SK-N-SH (cell line): ENCODE data around the gene AFF3. TPM values are rescaled to one million over a fixed set of nuclear protein-coding genes. Genes with fewer than 3 reads are reported as not detected.

ENCODE experiments used
- CTCF ChIA-PET: fragments of 300-600, 350-600 bp; formaldehyde crosslinking; extraction: SDS; loops from one replicate; lab custom pipeline; 2021; lab: Yijun Ruan, JAX
- POLR2A ChIA-PET: fragments of 350-600 bp; sonication (Branson Sonifier 250); formaldehyde crosslinking; extraction: SDS; loops from one replicate; lab custom pipeline; 2020; ENCODE audit warnings: antibody characterized with exemption, inconsistent platforms; lab: Yijun Ruan, JAX
- DNase-seq: peaks from one replicate; pipeline ENCODE4 v3.0.0; 2012
- H2AFZ ChIP-seq: fragments of 200-600 bp; sonication (generic); 2 replicates; pipeline ENCODE4 v1.8.1; 2016; ENCODE audit warnings: antibody characterized with exemption, mild to moderate bottlenecking, low read depth
- H3F3A ChIP-seq: fragments of 200-600 bp; sonication (generic); replicated peaks from 2 replicates; pipeline ENCODE3; 2016; ENCODE audit warnings: antibody characterized with exemption, mild to moderate bottlenecking; ENCODE audit not compliant: insufficient read depth
- H3K27ac ChIP-seq, 2 experiments: fragments of 200-500 bp in 1 of 2; fragments of 200-600 bp in 1 of 2; sonication (Bioruptor generic) in 1 of 2; sonication (generic), shearing (Covaris generic) in 1 of 2; 2 replicates each; pipeline versions ENCODE4 v1.5.1 to v1.6.1; 2014 to 2016; ENCODE audit warnings: low read depth in 2 of 2, inconsistent platforms in 1 of 2, low read length in 1 of 2, mild to moderate bottlenecking in 1 of 2, mixed read lengths in 1 of 2
- H3K27me3 ChIP-seq: fragments of 200-600 bp; sonication (generic), shearing (Covaris generic); 2 replicates; pipeline ENCODE4 v1.6.1; 2016; ENCODE audit warnings: mixed run types; ENCODE audit not compliant: insufficient read depth
- H3K36me3 ChIP-seq, 2 experiments: fragments of 200-500 bp in 1 of 2; fragments of 200-600 bp in 1 of 2; sonication (Bioruptor generic) in 1 of 2; sonication (generic) in 1 of 2; replicated peaks in 1 of 2; 2 replicates each; pipeline versions ENCODE3 to v1.5.1; 2014 to 2016; ENCODE audit warnings: low read length in 1 of 2, mild to moderate bottlenecking in 1 of 2; ENCODE audit not compliant: insufficient read depth in 2 of 2, control insufficient read depth in 1 of 2
- H3K4me1 ChIP-seq, 2 experiments: fragments of 200-500 bp in 1 of 2; fragments of 200-600 bp in 1 of 2; sonication (Bioruptor generic) in 1 of 2; sonication (generic), shearing (Covaris generic) in 1 of 2; 2 replicates each; pipeline versions ENCODE4 v1.5.1 to v1.6.1; 2014 to 2016; ENCODE audit warnings: low read depth in 1 of 2, low read length in 1 of 2, mixed run types in 1 of 2; ENCODE audit not compliant: insufficient read depth in 2 of 2, control insufficient read depth in 1 of 2
- H3K4me2 ChIP-seq: fragments of 200-600 bp; sonication (generic), shearing (Covaris generic); 2 replicates; pipeline ENCODE4 v1.6.1; 2017; ENCODE audit warnings: mixed run types
- H3K4me3 ChIP-seq, 2 experiments: fragments of 200-500 bp in 1 of 2; fragments of 200-600 bp in 1 of 2; sonication (Bioruptor generic) in 1 of 2; sonication (generic), shearing (Covaris generic) in 1 of 2; 2 replicates each; pipeline versions ENCODE4 v1.5.1 to v1.8.1; 2014 to 2016; ENCODE audit warnings: low read depth in 2 of 2, inconsistent platforms in 1 of 2, low read length in 1 of 2, mild to moderate bottlenecking in 1 of 2, mixed read lengths in 1 of 2, moderate library complexity in 1 of 2
- H3K79me2 ChIP-seq: fragments of 200-600 bp; sonication (generic); 2 replicates; pipeline ENCODE4 v1.8.1; 2017; ENCODE audit warnings: mild to moderate bottlenecking; ENCODE audit not compliant: insufficient read depth
- H3K9ac ChIP-seq: fragments of 200-600 bp; sonication (generic); 2 replicates; pipeline ENCODE4 v1.6.1; 2017; ENCODE audit warnings: mixed run types
- H3K9me2 ChIP-seq: fragments of 200-600 bp; sonication (generic); 2 replicates; pipeline ENCODE4 v1.6.1; 2017; ENCODE audit warnings: mixed run types
- H3K9me3 ChIP-seq: fragments of 200-600 bp; sonication (generic); 2 replicates; pipeline ENCODE4 v1.6.1; 2017; ENCODE audit warnings: mixed run types, mild to moderate bottlenecking, moderate library complexity
- H4K20me1 ChIP-seq: fragments of 200-600 bp; sonication (generic); 2 replicates; pipeline ENCODE4 v1.6.1; 2017; ENCODE audit warnings: mild to moderate bottlenecking, mixed run types; ENCODE audit not compliant: insufficient read depth
- CHD2 ChIP-seq: fragments of 150-350 bp; IDR thresholded peaks from 2 replicates; pipeline ENCODE4 v1.6.1; 2018; ENCODE audit warnings: low read length; ENCODE audit not compliant: partially characterized antibody
- ELF1 ChIP-seq: IDR thresholded peaks from 2 replicates; pipeline ENCODE4 v1.4.0; 2012
- EZH2phosphoT487 ChIP-seq: fragments of 200-600 bp; sonication (generic); IDR thresholded peaks from 2 replicates; pipeline ENCODE4 v1.6.1; 2017; ENCODE audit warnings: low read depth, mixed run types, mild to moderate bottlenecking, antibody characterized with exemption, moderate library complexity, borderline replicate concordance
- GATA2 ChIP-seq: sonication (generic); formaldehyde crosslinking; IDR thresholded peaks from 2 replicates; pipeline ENCODE4 v1.5.0; 2020; ENCODE audit warnings: mild to moderate bottlenecking, missing genetic modification reagents
- IRF3 ChIP-seq: fragments of 150-350 bp; IDR thresholded peaks from 2 replicates; pipeline ENCODE4 v1.6.1; 2016; ENCODE audit warnings: mild to moderate bottlenecking, low read depth, low read length
- JUND ChIP-seq: IDR thresholded peaks from 2 replicates; pipeline ENCODE4 v1.4.0; 2012
- MAX ChIP-seq: IDR thresholded peaks from 2 replicates; pipeline ENCODE4 v1.4.0; 2012; ENCODE audit warnings: low read depth
- MXI1 ChIP-seq: IDR thresholded peaks from 2 replicates; pipeline ENCODE4 v1.6.1; 2012; ENCODE audit warnings: mild to moderate bottlenecking, low read depth, low read length, improper control_type of control experiment
- NFIC ChIP-seq: IDR thresholded peaks from 2 replicates; pipeline ENCODE4 v1.4.0; 2012; ENCODE audit warnings: borderline replicate concordance
- NRF1 ChIP-seq: IDR thresholded peaks from 2 replicates; pipeline ENCODE4 v1.6.1; 2012; ENCODE audit warnings: low read depth, mild to moderate bottlenecking, low read length
- RAD21 ChIP-seq: IDR thresholded peaks from 2 replicates; pipeline ENCODE4 v1.6.1; 2012; ENCODE audit warnings: mild to moderate bottlenecking, low read length
- RCOR1 ChIP-seq: fragments of 150-350 bp; IDR thresholded peaks from 2 replicates; pipeline ENCODE4 v1.6.1; 2017; ENCODE audit warnings: antibody characterized with exemption, low read length
- REST ChIP-seq: IDR thresholded peaks from 2 replicates; pipeline ENCODE4 v1.6.1; 2012; ENCODE audit warnings: mild to moderate bottlenecking, low read depth, low read length, moderate library complexity
- RXRA ChIP-seq: IDR thresholded peaks from 2 replicates; pipeline ENCODE4 v1.4.0; 2012; ENCODE audit warnings: low read depth, mild to moderate bottlenecking, borderline replicate concordance
- SMC3 ChIP-seq: IDR thresholded peaks from 2 replicates; pipeline ENCODE4 v1.6.1; 2012; ENCODE audit warnings: low read depth, low read length, improper control_type of control experiment
- TEAD4 ChIP-seq: IDR thresholded peaks from 2 replicates; pipeline ENCODE4 v1.4.0; 2012; ENCODE audit warnings: mild to moderate bottlenecking, borderline replicate concordance; ENCODE audit not compliant: insufficient read depth
- USF1 ChIP-seq: IDR thresholded peaks from 2 replicates; pipeline ENCODE4 v1.4.0; 2012; ENCODE audit warnings: low read depth, borderline replicate concordance
- polyA plus RNA-seq, 3 experiments: library from polyadenylated mRNA; depleted of rRNA; stranded (reverse); fragments of >200 nt; gene quantifications; 2 replicates each; pipeline ENCODE4 v1.2.3, GENCODE V29; 2012
- TF ChIP-seq, protein P1 (sequence below): fragments of 200-600 bp; sonication (generic); IDR thresholded peaks from 2 replicates; pipeline ENCODE4 v1.6.1; 2017; ENCODE audit warnings: antibody characterized with exemption, mild to moderate bottlenecking, moderate library complexity
- TF ChIP-seq, protein P2 (sequence below): fragments of 150-350 bp; IDR thresholded peaks from 2 replicates; pipeline ENCODE4 v1.6.1; 2017; ENCODE audit warnings: antibody characterized with exemption, low read length, low read depth, borderline replicate concordance
- TF ChIP-seq, protein P3 (sequence below): IDR thresholded peaks from 2 replicates; pipeline ENCODE4 v1.4.0; 2012; ENCODE audit warnings: low read depth, borderline replicate concordance

Gene AFF3
- polyA plus RNA-seq, 1 of the 3 experiments (the other 2 are of a cell fraction), result 0.36 TPM

- H3K4me3 ChIP-seq, result no peak overlapping the region
- H3K4me1 ChIP-seq, result peaks cover 0 to 11% of the 10 kb centered on the region in 2 experiments; a peak in 1 of 4 replicates
- no peaks in the 10 kb centered on the region for H3K79me2 ChIP-seq
- no peaks in the 10 kb centered on the region for H3F3A ChIP-seq
- no peaks in the 10 kb centered on the region for H3K9me2 ChIP-seq
- H2AFZ ChIP-seq, result no peak overlapping the region
- TF ChIP-seq JUND (no peak), MAX (no peak), GATA2 (CRISPR knock-in tag) (no peak), MXI1 (no peak), TEAD4 (no peak), REST (no peak), SMC3 (no peak), IRF3 (no peak), USF1 (no peak), NRF1 (no peak), RAD21 (no peak), NFIC (no peak), CHD2 (no peak), ELF1 (no peak), RXRA (no peak), EZH2phosphoT487 (no peak), RCOR1 (no peak)
- TF ChIP-seq, protein P1, sequence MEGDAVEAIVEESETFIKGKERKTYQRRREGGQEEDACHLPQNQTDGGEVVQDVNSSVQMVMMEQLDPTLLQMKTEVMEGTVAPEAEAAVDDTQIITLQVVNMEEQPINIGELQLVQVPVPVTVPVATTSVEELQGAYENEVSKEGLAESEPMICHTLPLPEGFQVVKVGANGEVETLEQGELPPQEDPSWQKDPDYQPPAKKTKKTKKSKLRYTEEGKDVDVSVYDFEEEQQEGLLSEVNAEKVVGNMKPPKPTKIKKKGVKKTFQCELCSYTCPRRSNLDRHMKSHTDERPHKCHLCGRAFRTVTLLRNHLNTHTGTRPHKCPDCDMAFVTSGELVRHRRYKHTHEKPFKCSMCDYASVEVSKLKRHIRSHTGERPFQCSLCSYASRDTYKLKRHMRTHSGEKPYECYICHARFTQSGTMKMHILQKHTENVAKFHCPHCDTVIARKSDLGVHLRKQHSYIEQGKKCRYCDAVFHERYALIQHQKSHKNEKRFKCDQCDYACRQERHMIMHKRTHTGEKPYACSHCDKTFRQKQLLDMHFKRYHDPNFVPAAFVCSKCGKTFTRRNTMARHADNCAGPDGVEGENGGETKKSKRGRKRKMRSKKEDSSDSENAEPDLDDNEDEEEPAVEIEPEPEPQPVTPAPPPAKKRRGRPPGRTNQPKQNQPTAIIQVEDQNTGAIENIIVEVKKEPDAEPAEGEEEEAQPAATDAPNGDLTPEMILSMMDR, result no peak
- TF ChIP-seq, protein P2, sequence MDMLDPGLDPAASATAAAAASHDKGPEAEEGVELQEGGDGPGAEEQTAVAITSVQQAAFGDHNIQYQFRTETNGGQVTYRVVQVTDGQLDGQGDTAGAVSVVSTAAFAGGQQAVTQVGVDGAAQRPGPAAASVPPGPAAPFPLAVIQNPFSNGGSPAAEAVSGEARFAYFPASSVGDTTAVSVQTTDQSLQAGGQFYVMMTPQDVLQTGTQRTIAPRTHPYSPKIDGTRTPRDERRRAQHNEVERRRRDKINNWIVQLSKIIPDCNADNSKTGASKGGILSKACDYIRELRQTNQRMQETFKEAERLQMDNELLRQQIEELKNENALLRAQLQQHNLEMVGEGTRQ, result no peak
- TF ChIP-seq, protein P3, sequence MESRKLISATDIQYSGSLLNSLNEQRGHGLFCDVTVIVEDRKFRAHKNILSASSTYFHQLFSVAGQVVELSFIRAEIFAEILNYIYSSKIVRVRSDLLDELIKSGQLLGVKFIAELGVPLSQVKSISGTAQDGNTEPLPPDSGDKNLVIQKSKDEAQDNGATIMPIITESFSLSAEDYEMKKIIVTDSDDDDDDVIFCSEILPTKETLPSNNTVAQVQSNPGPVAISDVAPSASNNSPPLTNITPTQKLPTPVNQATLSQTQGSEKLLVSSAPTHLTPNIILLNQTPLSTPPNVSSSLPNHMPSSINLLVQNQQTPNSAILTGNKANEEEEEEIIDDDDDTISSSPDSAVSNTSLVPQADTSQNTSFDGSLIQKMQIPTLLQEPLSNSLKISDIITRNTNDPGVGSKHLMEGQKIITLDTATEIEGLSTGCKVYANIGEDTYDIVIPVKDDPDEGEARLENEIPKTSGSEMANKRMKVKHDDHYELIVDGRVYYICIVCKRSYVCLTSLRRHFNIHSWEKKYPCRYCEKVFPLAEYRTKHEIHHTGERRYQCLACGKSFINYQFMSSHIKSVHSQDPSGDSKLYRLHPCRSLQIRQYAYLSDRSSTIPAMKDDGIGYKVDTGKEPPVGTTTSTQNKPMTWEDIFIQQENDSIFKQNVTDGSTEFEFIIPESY, result no peak
- TF ChIP-seq, all 33 proteins: peak for 0
- Histone ChIP-seq H3K27me3 (no peaks in the 10 kb centered on the region), H3K4me2 (no peak overlapping the region), H3K9ac (no peak overlapping the region), H4K20me1 (no peaks in the 10 kb centered on the region), H3K36me3 (no peaks in the 10 kb centered on the region), H3K9me3 (no peaks in the 10 kb centered on the region), H3K27ac (no peak overlapping the region)
- no peak for DNase-seq
- ChIA-PET CTCF (interaction anchor here (2.3 kb wide), 1 partner anchor 565 kb away, joined by 5 read pairs; no protein-coding TSS in a partner anchor), POLR2A (no interaction called here)
These were observed 446.5 kb downstream of the AFF3 start for GRCh38 chr2:99695944-99696253.
